ENCODE measurements around the gene CDC42SE2. TPM values are rescaled to one million over a fixed set of nuclear protein-coding genes. Genes with fewer than 3 reads are reported as not detected.

CDC42SE2 gene
- total and polyA plus RNA-seq, 10 donors, result 49.6 to 128 (median 102) TPM

DNA sequence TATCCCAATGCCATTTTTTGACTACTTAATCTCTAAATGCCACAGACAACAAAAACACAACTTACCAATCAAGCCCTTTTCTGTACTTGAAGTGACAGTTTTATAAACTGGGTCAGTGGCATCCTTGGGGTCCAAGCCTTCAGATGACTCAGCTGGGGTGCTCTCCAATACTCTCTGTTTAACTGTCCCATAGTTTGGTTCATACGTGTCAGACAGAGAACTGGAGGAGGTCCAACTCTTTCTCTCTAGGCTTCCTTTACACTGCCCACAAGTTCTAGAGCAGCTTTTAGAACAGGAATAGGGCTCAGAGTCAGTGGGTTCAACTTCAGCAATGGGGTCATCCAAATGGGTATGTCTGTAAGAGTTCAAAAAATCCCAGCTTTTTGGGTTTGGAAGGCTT lies 166.9 kb downstream of the CDC42SE2 start:
- intact Hi-C loops (cut with DNase I; ENCODE audit: low total_unique reads), result no loop called here
- H3K27ac ChIP-seq, result no peak overlapping the region
- no peaks in the 10 kb centered on the region for H3K9me3 ChIP-seq
- DNase-seq, result no peak
- no peaks in the 10 kb centered on the region for H3K27me3 ChIP-seq (replicated peaks in 1 of 7)
- H3K4me1 ChIP-seq, result no peaks in the 10 kb centered on the region
- H3K36me3 ChIP-seq, result peaks cover 2 to 100% (median 77%) of the 10 kb centered on the region in 6 donors
- 45 to 86% (median 61%) methylated on average over 1 of the region's 1 CpG for whole genome bisulfite sequencing, 5 donors
- H3K4me3 ChIP-seq, result no peak overlapping the region
- TF ChIP-seq POLR2A (IDR thresholded peaks at IDR 0.05) (no peak), POLR2AphosphoS5 (IDR thresholded peaks at IDR 0.05) (no peak)
- TF ChIP-seq, protein P1, sequence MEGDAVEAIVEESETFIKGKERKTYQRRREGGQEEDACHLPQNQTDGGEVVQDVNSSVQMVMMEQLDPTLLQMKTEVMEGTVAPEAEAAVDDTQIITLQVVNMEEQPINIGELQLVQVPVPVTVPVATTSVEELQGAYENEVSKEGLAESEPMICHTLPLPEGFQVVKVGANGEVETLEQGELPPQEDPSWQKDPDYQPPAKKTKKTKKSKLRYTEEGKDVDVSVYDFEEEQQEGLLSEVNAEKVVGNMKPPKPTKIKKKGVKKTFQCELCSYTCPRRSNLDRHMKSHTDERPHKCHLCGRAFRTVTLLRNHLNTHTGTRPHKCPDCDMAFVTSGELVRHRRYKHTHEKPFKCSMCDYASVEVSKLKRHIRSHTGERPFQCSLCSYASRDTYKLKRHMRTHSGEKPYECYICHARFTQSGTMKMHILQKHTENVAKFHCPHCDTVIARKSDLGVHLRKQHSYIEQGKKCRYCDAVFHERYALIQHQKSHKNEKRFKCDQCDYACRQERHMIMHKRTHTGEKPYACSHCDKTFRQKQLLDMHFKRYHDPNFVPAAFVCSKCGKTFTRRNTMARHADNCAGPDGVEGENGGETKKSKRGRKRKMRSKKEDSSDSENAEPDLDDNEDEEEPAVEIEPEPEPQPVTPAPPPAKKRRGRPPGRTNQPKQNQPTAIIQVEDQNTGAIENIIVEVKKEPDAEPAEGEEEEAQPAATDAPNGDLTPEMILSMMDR (IDR thresholded peaks at IDR 0.05 in 8 of 11, conservative IDR thresholded peaks at IDR 0.05 in 3 of 11), result no peak

DNA sequence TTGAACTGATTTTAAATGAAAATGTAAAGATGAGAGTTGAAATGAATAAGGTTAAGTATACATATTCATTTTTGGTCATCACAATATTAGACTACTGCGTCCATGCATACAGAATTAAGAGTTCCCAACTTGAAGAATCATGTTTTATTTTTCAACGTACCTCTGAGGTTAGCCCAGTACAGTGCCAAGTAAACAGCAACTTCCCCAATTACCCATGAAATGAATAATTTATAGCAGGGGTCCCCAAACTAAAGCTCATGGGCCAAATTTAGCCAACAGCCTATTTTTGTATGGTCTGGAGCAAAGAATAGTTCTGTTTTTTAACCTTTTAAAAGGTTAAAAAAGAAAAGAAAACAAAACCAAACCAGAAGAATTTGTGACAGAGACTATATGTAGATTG lies 167.9 kb downstream of the CDC42SE2 start:
- no peak for DNase-seq
- Histone ChIP-seq H3K9me3 (no peaks in the 10 kb centered on the region), H3K36me3 (peaks cover 2 to 100% (median 76%) of the 10 kb centered on the region in 6 donors), H3K27ac (no peak overlapping the region), H3K4me1 (no peaks in the 10 kb centered on the region), H3K4me3 (no peak overlapping the region), H3K27me3 (replicated peaks in 1 of 7) (no peaks in the 10 kb centered on the region)
- 57 to 83% (median 76%) methylated on average over 2 of the region's 2 CpGs for WGBS, 5 donors
- intact Hi-C loops (cut with DNase I; ENCODE audit: low total_unique reads), result no loop called here
- TF ChIP-seq, protein P1 (IDR thresholded peaks at IDR 0.05 in 8 of 11, conservative IDR thresholded peaks at IDR 0.05 in 3 of 11), result no peak
- no peak for TF ChIP-seq POLR2AphosphoS5 (IDR thresholded peaks at IDR 0.05)
- TF ChIP-seq POLR2A (IDR thresholded peaks at IDR 0.05), result no peak

DNA sequence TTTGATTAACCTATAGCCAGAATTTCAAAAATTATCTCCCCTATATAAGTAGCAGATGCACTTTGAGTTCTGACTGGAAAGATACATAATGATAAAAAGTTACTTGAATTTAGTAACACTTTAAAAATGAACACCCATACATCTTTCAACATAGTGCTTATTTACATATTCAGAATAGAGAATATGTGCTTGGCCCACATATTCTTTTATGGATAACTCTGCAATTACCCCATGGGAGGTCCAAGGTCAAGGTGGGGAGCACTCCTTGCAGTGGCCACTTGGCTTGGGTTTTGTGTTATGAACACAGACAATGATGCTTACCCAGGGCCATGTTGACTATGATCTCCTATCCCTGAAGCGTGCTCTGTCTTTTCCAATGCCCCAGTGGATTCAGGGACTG lies 169.3 kb downstream of the CDC42SE2 start:
- intact Hi-C loops (cut with DNase I; ENCODE audit: low total_unique reads), result no loop called here
- TF ChIP-seq, protein P1 (IDR thresholded peaks at IDR 0.05 in 8 of 11, conservative IDR thresholded peaks at IDR 0.05 in 3 of 11), result no peak
- TF ChIP-seq POLR2A (IDR thresholded peaks at IDR 0.05) (no peak), POLR2AphosphoS5 (IDR thresholded peaks at IDR 0.05) (no peak)
- H3K27me3 ChIP-seq (replicated peaks in 1 of 7), result no peaks in the 10 kb centered on the region
- no peaks in the 10 kb centered on the region for H3K9me3 ChIP-seq
- H3K4me3 ChIP-seq, result no peak overlapping the region
- no peak overlapping the region for H3K27ac ChIP-seq
- no peaks in the 10 kb centered on the region for H3K4me1 ChIP-seq
- H3K36me3 ChIP-seq, result peaks cover 2 to 100% (median 80%) of the 10 kb centered on the region in 6 donors
- no peak for DNase-seq
- 88 to 100% (median 97%) methylated on average over 1 of the region's 1 CpG for WGBS, 5 donors

DNA sequence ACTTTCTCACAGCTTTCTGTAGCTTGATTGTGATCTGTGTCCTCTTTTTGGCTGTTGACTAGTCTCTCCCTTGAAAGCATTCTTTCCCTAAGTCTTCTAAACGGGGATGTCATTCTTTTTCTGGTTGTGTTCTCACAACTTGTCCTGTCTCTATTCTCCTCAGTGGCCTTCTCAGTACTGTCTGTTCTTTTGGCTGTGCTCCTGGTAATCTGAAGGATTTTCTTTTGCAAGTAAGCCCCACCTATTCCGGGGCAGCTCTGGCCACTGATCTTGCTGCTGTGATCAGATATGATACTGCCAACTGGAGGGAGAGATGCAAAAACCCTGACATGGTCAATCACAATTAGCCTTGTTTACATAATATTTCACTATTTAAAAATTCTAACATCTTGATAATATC lies 172.2 kb downstream of the CDC42SE2 start:
- intact Hi-C loops (cut with DNase I; ENCODE audit: low total_unique reads), result no loop called here
- H3K36me3 ChIP-seq, result peaks cover 16 to 100% (median 74%) of the 10 kb centered on the region in 6 donors

More for the DNA sequence above, 172.2 kb downstream of the CDC42SE2 start:
- TF ChIP-seq POLR2AphosphoS5 (IDR thresholded peaks at IDR 0.05) (no peak), POLR2A (IDR thresholded peaks at IDR 0.05) (no peak)
- TF ChIP-seq, protein P1 (IDR thresholded peaks at IDR 0.05 in 8 of 11, conservative IDR thresholded peaks at IDR 0.05 in 3 of 11), result no peak
- H3K27me3 ChIP-seq (replicated peaks in 1 of 7), result no peaks in the 10 kb centered on the region
- no peak overlapping the region for H3K4me3 ChIP-seq
- H3K4me1 ChIP-seq, result no peaks in the 10 kb centered on the region
- WGBS, 5 donors, result 87 to 92% (median 88%) methylated on average over 2 of the region's 2 CpGs
- no peak overlapping the region for H3K27ac ChIP-seq
- no peak for DNase-seq
- no peaks in the 10 kb centered on the region for H3K9me3 ChIP-seq

Data from spleen (tissue), 11 donors.